CMK (cell line): ENCODE data around the gene KRTAP5-8.
"Not testable (repeated sequence)": the region's sequence is repeated elsewhere in the genome, so short reads cannot be mapped to it uniquely, and the experiment has no call there.

Source experiments
- DNase-seq: peaks from one replicate; pipeline ENCODE4 v3.0.0-alpha.2; 2010; ENCODE audit warnings: low read depth

KRTAP5-8 gene

DNA sequence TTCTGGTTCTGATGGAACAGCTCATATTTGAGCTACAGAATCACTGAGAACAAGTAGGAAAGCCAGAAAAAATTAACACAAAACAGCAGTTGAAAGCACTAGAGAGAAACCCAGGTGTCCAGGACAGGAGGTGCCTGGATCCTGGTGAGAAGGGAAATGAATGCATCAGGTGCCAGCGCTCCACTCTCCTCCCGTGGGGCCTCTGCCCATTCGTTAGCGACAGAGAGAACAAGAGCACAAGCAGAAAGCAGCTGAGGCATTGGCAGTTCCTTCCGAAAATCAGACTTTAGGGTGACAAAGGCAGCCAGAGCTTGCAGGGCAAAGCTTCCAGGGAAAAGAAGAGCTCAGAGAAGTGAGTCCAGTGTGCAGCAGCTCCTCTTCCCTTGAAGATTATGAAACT, 30.7 kb upstream of the KRTAP5-8 start:
- no peak for DNase-seq

DNA sequence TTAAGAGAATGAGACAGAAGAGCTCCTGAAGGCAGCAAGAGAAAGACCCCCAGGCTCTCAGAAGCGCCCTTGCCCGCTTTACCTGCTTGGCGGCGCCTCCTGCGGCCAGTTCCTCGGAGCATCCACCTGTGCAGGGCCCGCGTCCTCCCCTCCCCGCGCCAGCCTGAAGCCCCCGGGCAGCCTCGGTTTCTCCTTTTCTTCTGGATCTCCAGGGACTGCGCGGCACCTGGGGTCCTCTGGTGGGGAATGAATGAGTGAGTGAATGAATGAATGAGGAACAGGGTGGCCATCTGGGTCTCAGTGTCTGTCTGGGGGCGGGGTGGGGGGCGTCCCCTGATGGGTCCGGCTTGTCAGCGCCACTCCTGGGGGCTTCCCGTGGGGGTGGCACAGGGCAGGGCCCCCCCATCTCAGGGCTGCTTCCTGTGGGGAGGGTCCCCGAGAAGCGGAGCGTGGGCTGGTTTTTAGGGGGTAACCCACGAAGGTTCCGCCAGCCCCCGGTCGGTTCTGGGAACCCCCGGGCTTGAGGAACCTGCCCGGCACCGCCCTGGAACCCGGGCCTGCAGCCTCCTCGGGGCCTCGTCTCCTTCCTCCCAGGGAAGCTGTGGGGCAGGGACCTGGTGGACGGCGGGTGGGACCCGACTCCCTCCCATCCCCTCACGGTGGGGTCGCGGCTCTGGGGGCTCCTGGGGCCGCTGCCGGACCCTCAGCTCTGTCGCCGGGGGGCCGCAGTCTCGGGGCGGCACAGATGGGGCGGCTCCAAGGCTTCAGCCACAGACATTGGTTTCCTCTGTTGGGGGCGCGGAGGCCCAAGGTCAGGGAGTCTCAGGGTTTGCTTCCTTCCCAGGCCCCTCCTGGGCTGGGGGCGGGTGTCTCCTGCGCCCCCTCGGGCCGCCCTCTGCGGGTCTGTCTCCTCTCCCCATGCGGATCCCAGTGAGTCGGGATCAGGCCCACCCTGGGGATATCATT, 19.0 kb upstream of the KRTAP5-8 start:
- DNase-seq: no peak

DNA sequence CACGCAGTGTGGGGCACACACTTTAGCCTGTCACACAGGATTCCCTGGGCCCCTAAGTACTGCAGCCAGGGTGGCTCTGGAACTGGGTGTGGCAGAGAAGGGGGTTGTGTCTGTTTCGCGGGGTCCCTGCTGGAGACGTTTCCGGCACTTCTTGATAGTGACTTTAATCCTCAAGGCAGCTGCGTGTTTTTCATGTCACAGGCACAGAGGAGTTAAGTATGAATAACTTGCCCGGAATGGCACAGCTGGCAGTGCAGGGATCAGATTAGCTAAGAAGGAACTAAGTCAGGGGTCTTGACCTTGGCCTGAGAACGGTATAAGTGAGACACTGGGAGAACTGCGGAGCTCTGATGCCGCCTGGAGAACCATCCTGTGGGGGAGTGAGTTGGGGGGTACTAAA, 18.3 kb upstream of the KRTAP5-8 start:
- no peak for DNase-seq

DNA sequence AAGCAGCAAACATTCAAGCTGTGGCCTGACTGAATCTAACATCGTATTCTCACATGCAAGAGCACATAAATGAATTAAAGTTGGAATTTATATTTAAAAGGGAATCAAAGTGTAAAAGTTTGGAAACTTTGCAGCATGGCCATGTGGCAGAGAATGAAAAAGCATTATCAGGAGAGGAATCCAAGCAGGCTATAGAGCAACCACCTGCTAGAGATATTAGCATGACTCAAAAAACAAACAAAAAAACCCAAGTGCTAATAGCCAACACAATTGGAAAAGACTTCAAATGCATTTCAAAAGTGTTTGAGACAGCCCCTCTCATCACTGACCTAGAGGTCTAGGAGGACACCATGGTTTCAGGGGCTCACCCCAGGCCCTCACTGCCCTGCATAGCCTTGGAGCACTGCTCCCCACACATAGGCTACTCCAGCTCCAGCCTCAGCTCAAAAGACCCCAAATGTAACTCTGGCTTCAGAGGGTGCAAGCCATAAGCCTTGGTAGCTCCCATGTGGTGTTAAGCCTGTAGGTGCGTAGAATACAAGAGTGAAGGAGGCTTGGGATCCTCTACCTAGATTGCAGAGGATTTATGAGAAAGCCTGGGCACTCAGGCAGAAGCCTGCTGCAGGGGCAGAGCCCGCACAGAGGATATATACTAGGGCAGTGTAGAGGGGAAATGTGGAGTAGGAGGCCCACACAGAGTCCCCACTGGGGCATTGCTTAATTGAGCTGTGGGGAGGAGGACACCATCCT, 12.5 kb upstream of the KRTAP5-8 start:
- DNase-seq: no peak

DNA sequence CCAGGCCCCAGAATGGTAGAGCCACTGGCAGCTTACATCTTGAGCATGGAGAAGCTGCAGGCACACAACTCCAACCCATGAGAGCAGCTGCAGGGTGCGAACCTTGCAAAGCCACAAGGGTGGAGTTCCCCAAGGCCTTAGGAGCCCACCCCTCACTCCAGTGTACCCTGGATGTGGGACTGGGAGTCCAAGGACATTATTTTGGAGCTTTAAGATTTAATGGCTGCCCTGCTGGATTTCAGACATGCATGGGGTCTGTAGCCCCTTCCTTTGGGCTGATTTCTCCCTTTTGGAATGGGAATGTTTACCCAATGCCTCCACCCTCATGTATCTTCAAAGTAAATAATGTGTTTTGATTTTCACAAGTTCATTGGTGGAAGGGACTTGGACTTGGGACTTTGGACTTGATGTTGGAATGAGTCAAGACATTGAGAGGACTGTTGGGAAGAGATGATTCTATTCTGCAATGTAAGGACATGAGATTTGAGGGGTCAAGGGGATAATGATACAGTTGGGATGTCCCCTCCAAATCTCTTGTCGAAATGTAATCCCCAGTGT, 11.8 kb upstream of the KRTAP5-8 start:
- no peak for DNase-seq

- DNase-seq: not testable (repeated sequence)
Observed at GRCh38 chr11:71526796-71527575, 10.8 kb upstream of the KRTAP5-8 start, which contains the start of gene KRTAP5-7. Gene KRTAP5-7, plus strand, starts transcription at chr11:71527267. Its CDS starts 34 bp downstream, at chr11:71527301.

- no peak for DNase-seq
Observed at GRCh38 chr11:71527576-71528210, 10.1 kb upstream of the KRTAP5-8 start.

DNA sequence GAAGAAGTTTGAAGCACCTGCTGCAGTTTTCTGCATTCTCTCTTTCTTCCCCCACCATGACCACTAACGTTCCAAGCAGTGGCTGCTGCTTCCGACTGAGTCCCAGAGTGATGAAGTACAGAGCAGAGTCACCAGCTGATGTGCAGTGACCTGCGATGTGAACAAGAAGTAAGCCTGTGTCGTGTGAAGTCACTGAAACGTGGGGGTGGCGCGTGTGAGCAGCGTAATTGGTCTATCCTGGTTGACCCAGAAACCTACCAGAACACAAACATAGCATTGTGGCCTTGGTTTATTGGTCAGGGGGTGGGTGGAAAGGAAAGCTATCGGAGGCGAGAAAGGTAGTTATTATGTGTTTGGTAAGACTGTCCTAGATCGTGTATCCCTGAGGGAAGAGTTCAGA, 7.2 kb upstream of the KRTAP5-8 start:
- DNase-seq: no peak

DNA sequence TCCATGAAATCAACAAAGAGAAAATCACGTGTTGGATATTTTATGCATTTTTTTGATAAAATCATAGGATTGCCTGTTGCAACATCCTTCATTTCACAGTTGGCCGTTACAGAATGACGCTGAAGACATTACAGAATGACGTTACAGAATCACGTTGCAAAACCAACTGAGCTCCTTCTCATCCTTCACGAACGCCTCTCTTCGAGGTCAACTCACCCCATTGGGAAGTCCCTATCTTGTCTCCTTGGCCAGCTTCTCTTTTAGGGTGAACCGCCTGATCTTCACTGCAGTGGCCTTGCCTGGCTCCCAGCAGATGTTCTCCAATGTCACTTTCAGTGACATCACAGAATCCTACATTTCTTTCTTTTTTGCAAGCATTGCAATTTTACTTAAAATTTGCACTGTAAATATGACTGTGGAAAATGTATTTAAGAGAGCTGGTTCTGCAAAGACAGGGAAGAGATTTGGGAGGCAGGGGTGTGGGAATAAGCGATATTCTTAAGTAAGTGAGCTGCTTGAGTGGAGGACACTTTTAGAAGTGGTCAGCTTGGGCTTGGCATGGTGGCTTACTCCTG, 5.7 kb upstream of the KRTAP5-8 start:
- no peak for DNase-seq

GRCh38 chr11:71534711-71535608, 2.9 kb upstream of the KRTAP5-8 start:
- DNase-seq: not testable (repeated sequence)

- DNase-seq: no peak
Observed at GRCh38 chr11:71535825-71536224, 2.0 kb upstream of the KRTAP5-8 start.

GRCh38 chr11:71537537-71537936, 288 bp upstream of the KRTAP5-8 start:
- no peak for DNase-seq

GRCh38 chr11:71538666-71538990, 803 bp downstream of the KRTAP5-8 start:
- DNase-seq: no peak

GRCh38 chr11:71539017-71539416, 1.2 kb downstream of the KRTAP5-8 start:
- DNase-seq: no peak

DNA sequence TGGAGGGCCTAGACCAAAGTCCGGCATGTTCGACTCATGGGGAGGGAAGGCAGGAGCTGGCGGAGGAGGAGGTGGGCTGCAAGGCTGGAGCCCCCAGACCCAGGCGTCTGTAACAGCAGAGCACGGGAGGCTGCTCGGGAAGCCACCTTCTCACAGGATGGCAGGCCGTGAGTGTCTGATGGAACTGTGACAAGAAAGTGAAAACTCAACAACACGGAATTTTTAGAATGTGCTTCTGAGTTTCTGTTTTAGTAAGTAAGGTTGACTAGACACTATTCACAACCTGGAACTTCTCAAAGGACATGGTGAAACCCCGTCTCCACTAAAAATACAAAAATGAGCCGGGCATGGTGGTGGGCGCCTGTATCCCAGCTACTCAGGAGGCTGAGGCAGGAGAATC, 2.1 kb downstream of the KRTAP5-8 start:
- DNase-seq: not testable (repeated sequence)

DNA sequence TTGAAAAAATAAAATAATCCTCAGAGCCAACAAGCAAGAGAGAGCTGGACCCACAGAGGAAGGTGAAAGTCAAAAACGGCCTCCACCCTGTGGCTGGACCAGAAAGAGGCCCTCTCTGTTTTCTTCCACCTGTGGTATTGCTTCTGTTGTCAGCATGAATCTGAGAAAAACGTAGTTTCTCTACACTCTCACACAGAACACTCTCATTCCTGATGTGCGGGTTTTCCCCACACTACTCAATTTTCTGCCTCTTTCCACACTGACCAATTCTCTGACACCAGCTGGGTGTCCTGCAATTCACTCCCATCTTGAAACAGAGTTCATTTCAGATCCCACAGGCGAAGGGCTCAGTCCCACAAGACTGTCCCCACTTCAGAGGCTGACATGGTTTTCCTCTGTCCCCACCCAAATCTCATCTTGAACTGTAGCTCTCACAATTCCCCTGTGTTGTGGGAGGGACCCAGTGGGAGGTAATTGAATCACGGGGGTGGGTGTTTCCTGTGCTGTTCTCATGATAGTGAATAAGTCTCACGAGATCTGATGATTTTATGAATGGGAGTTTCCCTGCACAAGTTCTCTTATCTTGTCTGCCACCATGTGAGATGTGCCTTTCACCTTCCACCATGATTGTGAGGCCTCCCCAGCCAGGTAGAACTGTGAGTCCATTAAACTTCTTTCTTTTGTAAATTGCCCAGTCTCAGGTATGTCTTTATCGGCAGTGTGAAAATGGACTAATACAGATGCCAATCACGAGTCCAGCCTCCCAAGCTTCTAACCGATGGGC, 2.9 kb downstream of the KRTAP5-8 start:
- not testable (repeated sequence) for DNase-seq

DNA sequence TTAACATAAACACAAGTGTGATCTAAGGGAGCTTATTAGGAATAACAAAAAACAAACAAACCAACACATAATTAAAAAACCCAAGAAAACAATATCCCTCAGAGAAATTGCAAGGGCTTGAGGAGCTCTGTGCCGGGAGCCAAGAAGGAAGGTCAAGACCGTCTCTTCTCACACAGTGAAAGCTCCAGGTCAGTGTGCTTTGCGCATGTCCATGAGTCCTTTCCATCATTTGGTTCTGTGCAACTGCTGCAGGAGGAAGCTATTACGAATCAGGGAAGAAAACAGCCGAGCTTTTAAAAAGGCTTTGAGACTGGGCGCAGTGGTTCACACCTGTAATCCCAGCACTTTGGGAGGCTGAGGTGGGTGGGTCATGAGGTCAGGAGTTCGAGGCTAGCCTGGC, 4.6 kb downstream of the KRTAP5-8 start:
- no peak for DNase-seq

DNA sequence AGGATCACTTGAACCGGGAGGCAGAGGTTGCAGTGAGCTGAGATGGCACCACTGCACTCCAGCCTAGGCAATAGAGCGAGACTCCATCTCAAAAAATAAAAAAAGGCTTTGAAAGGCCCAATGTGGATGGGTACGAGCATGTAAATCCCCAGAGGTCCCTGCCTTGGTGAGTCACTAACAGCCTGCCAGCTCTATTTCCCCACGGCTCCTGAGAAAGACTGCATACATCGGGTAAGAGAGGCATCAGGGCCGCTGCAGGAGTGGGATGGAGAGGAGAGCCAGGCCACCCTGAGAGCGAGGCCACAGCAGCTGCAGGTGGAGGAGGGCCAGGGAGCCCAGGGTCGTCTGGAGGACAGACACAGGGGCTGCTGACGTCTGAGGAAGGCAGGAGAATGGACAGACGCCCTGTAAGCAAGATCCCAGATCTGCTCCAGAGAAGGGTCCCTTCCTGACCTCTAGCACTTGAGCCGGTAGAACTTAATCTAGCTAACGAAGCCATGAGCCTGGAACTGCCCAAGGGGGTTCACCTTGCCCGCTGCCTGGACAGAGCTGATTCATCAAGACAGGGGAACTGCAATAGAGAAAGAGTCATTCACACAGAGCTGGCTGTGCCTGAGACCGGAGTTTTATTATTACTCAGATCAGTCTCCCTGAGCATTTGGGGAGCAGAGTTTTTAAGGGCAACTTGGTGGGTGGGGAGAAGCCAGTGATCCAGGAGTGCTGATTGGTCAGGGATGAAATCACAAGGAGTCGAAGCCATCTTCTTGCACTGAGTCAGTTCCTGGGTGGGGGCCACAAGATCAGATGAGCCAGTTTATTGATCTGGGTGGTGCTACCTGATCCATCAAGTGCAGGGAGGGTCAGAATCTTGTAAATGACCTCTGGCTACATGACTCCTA, 5.3 kb downstream of the KRTAP5-8 start:
- DNase-seq: no peak
